GM12878 (cell line): ENCODE measurements around the gene AKAP7. TPM values are rescaled to one million over a fixed set of nuclear protein-coding genes. Genes with fewer than 3 reads are reported as not detected.

Source experiments
- ATAC-seq: fragments of 200-7000 bp; cut with Tn5 transposase; 3 replicates; pipeline ENCODE4 v1.9.1; 2020; ENCODE audit warnings: mild to moderate bottlenecking, moderate library complexity
- BruUV-seq: library from RNA; stranded (reverse); fragments of 400-500 nt; replicated peaks from 2 replicates; lab custom pipeline; 2021; lab: Mats Ljungman, UMichigan
- CTCF ChIA-PET: fragments of 300-600 bp; sonication (Branson Sonifier 250); formaldehyde crosslinking; extraction: SDS; loops from one replicate; lab custom pipeline; 2021; ENCODE audit warnings: inconsistent platforms; lab: Yijun Ruan, JAX
- POLR2A ChIA-PET: fragments of 350-600 bp; formaldehyde crosslinking; extraction: SDS; loops from one replicate; lab custom pipeline; 2021; ENCODE audit warnings: inconsistent platforms; lab: Charles Lee
- RAD21 ChIA-PET: fragments of 300-600 bp; sonication (Branson Sonifier 250); formaldehyde crosslinking; loops from one replicate; lab custom pipeline; 2023; ENCODE audit warnings: antibody characterized with exemption; ENCODE audit not compliant: unreplicated experiment; lab: Charles Lee
- SMC1A ChIA-PET: fragments of 300-600 bp; sonication (Branson Sonifier 250); formaldehyde crosslinking; loops from one replicate; lab custom pipeline; 2023; ENCODE audit not compliant: unreplicated experiment, uncharacterized antibody; lab: Charles Lee
- DNase-seq: peaks from one replicate; pipeline ENCODE4 v3.0.0-alpha.2; 2011; ENCODE audit warnings: low read depth, low spot score
- FAIRE-seq: peaks from 3 replicates; lab custom pipeline; 2011; peaks lifted over from hg19 to GRCh38; lab: Jason Lieb, UNC
- H2AFZ ChIP-seq: 2 replicates; pipeline ENCODE4 v1.6.0; 2011; ENCODE audit warnings: low read depth, low read length, control low read depth; ENCODE audit not compliant: control insufficient read depth
- H3K27ac ChIP-seq: 2 replicates; pipeline ENCODE4 v1.5.1; 2011; ENCODE audit warnings: control low read depth; ENCODE audit not compliant: control insufficient read depth, insufficient read depth
- H3K27me3 ChIP-seq, 2 experiments: replicated peaks in 1 of 2; 2 replicates each; pipeline versions ENCODE4 v1.6.0 to v1.6.1; 2011; ENCODE audit warnings: low read length in 1 of 2; ENCODE audit not compliant: control insufficient read depth in 2 of 2, insufficient read depth in 2 of 2
- H3K36me3 ChIP-seq, 2 experiments: 2 replicates each; pipeline ENCODE4 v1.5.1; 2011; ENCODE audit warnings: low read length in 1 of 2; ENCODE audit not compliant: control insufficient read depth in 2 of 2, insufficient read depth in 2 of 2
- H3K4me1 ChIP-seq: 2 replicates; pipeline ENCODE4 v1.6.1; 2011; ENCODE audit warnings: mild to moderate bottlenecking, low read length, moderate library complexity, mixed read lengths; ENCODE audit not compliant: control insufficient read depth, insufficient read depth
- H3K4me2 ChIP-seq: 2 replicates; pipeline ENCODE4 v1.6.0; 2011; ENCODE audit warnings: control low read depth; ENCODE audit not compliant: control insufficient read depth, insufficient read depth
- H3K4me3 ChIP-seq: fragments of 200-600 bp; sonication (generic); 2 replicates; pipeline ENCODE4 v1.5.1; 2016
- H3K79me2 ChIP-seq: 2 replicates; pipeline ENCODE4 v1.6.0; 2011; ENCODE audit warnings: low read length; ENCODE audit not compliant: control insufficient read depth, insufficient read depth
- H3K9ac ChIP-seq: 2 replicates; pipeline ENCODE4 v1.8.0; 2011; ENCODE audit warnings: low read length, control low read depth, mixed read lengths; ENCODE audit not compliant: control insufficient read depth, insufficient read depth
- H3K9me3 ChIP-seq: replicated peaks from 3 replicates; pipeline ENCODE4 v1.5.1; 2011; ENCODE audit warnings: mild to moderate bottlenecking, low read length; ENCODE audit not compliant: control insufficient read depth, insufficient read depth
- H4K20me1 ChIP-seq: 2 replicates; pipeline ENCODE4 v1.6.0; 2011; ENCODE audit not compliant: control insufficient read depth, insufficient read depth
- JUND ChIP-seq: IDR thresholded peaks from 2 replicates; pipeline ENCODE4 v1.6.1; 2012; ENCODE audit warnings: low read depth, mild to moderate bottlenecking, low read length, improper control_type of control experiment, moderate library complexity
- ZBTB4 ChIP-seq: fragments of 450-650 bp; formaldehyde crosslinking; IDR thresholded peaks from 2 replicates; pipeline ENCODE4 v1.4.0; 2022; ENCODE audit warnings: mild to moderate bottlenecking, moderate library complexity
- WGBS: methylation state at CpG from one replicate; pipeline ENCODE4 v1.1.6; 2016; ENCODE audit warnings: low lambda C conversion rate; ENCODE audit not compliant: insufficient replicate concordance, insufficient coverage; ENCODE audit errors: missing lambda C conversion rate; 5-methylcytosine and 5-hydroxymethylcytosine counted together
- in situ Hi-C: fragments of 300-500 bp; cut with MboI; formaldehyde crosslinking; loops from 9 replicates; pipeline ENCODE4 v1.14.3; 2018; ENCODE audit warnings: mixed read lengths
- intact Hi-C: fragments of 100-400 bp; cut with micrococcal nuclease; formaldehyde crosslinking; loops from one replicate; pipeline ENCODE4 v1.14.2; 2022; ENCODE audit not compliant: unreplicated experiment
- polyA plus RNA-seq, 11 experiments: library from polyadenylated mRNA; depleted of rRNA in 4 of 11; unstranded in 6 of 11; stranded (reverse) in 5 of 11; fragments of >200 nt; fragmentation: Nextera tagmentation in 4 of 11; fragmentation: Illumina TruSeq in 1 of 11; extraction: Ambion mirVana in 4 of 11; extraction: Trizol in 1 of 11; gene quantifications; 1 replicate in 1 of 11; 2 replicates in 10 of 11; pipeline versions ENCODE4 v1.2.1 to v1.2.3, GENCODE V29; 2011 to 2016; ENCODE audit warnings: inconsistent platforms in 2 of 11, missing spikeins in 2 of 11, low read depth in 1 of 11
- total RNA-seq, 4 experiments: library from RNA; depleted of rRNA in 3 of 4; stranded (reverse); fragments of >200 nt in 3 of 4; fragmentation: Illumina TruSeq in 1 of 4; extraction: Trizol in 1 of 4; gene quantifications; 2 replicates each; pipeline versions ENCODE4 v1.2.1 to v1.2.3, GENCODE V29; 2013 to 2021

The AKAP7 gene
- total and polyA plus RNA-seq, 10 of the 15 experiments (the other 5 are each of a cell fraction or from before 2014, with no cell fraction given) = 0.06 to 0.58 (median 0.28) TPM; not detected in 1

- H3K4me2 ChIP-seq = no peak overlapping the region
- CTCF ChIA-PET = no interaction called here
- SMC1A ChIA-PET = interaction anchor here (1.4 to 2.7 kb wide), 2 partner anchors 9 to 13 kb away, joined by 4 to 7 read pairs; no protein-coding TSS in a partner anchor
- in situ Hi-C loops = no loop called here
- ATAC-seq = no peak
- H2AFZ ChIP-seq = no peak overlapping the region
- POLR2A ChIA-PET = no interaction called here
- H4K20me1 ChIP-seq = no peaks in the 10 kb centered on the region
- H3K9ac ChIP-seq = no peak overlapping the region
- TF ChIP-seq ZBTB4 (CRISPR knock-in tag) (no peak), JUND (no peak)
- TF ChIP-seq, all 136 proteins: peak for 0
- Histone ChIP-seq H3K79me2 (no peaks in the 10 kb centered on the region), H3K4me1 (no peaks in the 10 kb centered on the region), H3K36me3 (no peaks in the 10 kb centered on the region), H3K27ac (no peak overlapping the region), H3K27me3 (no peaks in the 10 kb centered on the region), H3K4me3 (no peak overlapping the region), H3K9me3 (peaks cover 4% of the 10 kb centered on the region; the same call in 2 of the 3 replicates)
- FAIRE-seq (no peak), DNase-seq (no peak)
- RAD21 ChIA-PET = interaction anchor here (1.2 kb wide), 1 partner anchor 11 kb away, joined by 3 read pairs; no protein-coding TSS in a partner anchor
- BruUV-seq = no TSS peak
- intact Hi-C loops = no loop called here
- 33% methylated on average over 3 of the region's 3 CpGs for WGBS
Observed at GRCh38 chr6:131096786-131097185, 38.5 kb upstream of the AKAP7 start.
